GM12878 (cell line): ENCODE results near the gene TMEM127. TPM values are rescaled to one million over a fixed set of nuclear protein-coding genes. Genes with fewer than 3 reads are reported as not detected.

Source experiments
- CBFB ChIP-seq: IDR thresholded peaks from 2 replicates; pipeline ENCODE4 v1.6.1; 2016; ENCODE audit warnings: antibody characterized with exemption, low read depth
- CEBPB ChIP-seq, 2 experiments: fragments of 150-350 bp in 1 of 2; IDR thresholded peaks; 2 replicates each; pipeline ENCODE4 v1.6.1; 2012 to 2014; ENCODE audit warnings: low read depth in 2 of 2, low read length in 2 of 2, borderline replicate concordance in 1 of 2, inconsistent platforms in 1 of 2
- EP300 ChIP-seq, 2 experiments: fragments of 150-350 bp in 1 of 2; IDR thresholded peaks; 2 replicates each; pipeline ENCODE4 v1.6.1; 2011 to 2012; ENCODE audit warnings: low read depth in 2 of 2, low read length in 2 of 2, borderline replicate concordance in 1 of 2, improper control_type of control experiment in 1 of 2, inconsistent platforms in 1 of 2; ENCODE audit not compliant: control insufficient read depth in 1 of 2
- HDAC6 ChIP-seq: fragments of 200-600 bp; sonication (generic); IDR thresholded peaks from one replicate; pipeline ENCODE4 v1.8.0; 2017; ENCODE audit warnings: antibody characterized with exemption; ENCODE audit not compliant: unreplicated experiment
- NFIC ChIP-seq: IDR thresholded peaks from 2 replicates; pipeline ENCODE4 v1.6.1; 2012; ENCODE audit warnings: low read depth, mild to moderate bottlenecking, inconsistent platforms, low read length, moderate library complexity
- SMAD1 ChIP-seq: fragments of 450-650 bp; IDR thresholded peaks from 2 replicates; pipeline ENCODE4 v1.6.1; 2018; ENCODE audit warnings: mild to moderate bottlenecking, low read depth; ENCODE audit not compliant: partially characterized antibody
- SMARCA5 ChIP-seq: fragments of 450-650 bp; IDR thresholded peaks from 2 replicates; pipeline ENCODE4 v1.6.1; 2017; ENCODE audit warnings: mild to moderate bottlenecking
- SRF ChIP-seq, 2 experiments: IDR thresholded peaks; 2 replicates each; pipeline ENCODE4 v1.6.1; 2011; ENCODE audit warnings: low read depth in 2 of 2, low read length in 2 of 2, mild to moderate bottlenecking in 1 of 2, moderate library complexity in 1 of 2
- ZNF24 ChIP-seq: fragments of 450-650 bp; IDR thresholded peaks from 2 replicates; pipeline ENCODE4 v1.6.1; 2017; ENCODE audit warnings: antibody characterized with exemption, mild to moderate bottlenecking
- ZNF622 ChIP-seq: fragments of 450-650 bp; IDR thresholded peaks from 2 replicates; pipeline ENCODE4 v1.6.1; 2017; ENCODE audit warnings: mild to moderate bottlenecking, inconsistent platforms
- polyA plus RNA-seq, 11 experiments: library from polyadenylated mRNA; depleted of rRNA in 4 of 11; unstranded in 6 of 11; stranded (reverse) in 5 of 11; fragments of >200 nt; fragmentation: Nextera tagmentation in 4 of 11; fragmentation: Illumina TruSeq in 1 of 11; extraction: Ambion mirVana in 4 of 11; extraction: Trizol in 1 of 11; gene quantifications; 1 replicate in 1 of 11; 2 replicates in 10 of 11; pipeline versions ENCODE4 v1.2.1 to v1.2.3, GENCODE V29; 2011 to 2016; ENCODE audit warnings: inconsistent platforms in 2 of 11, missing spikeins in 2 of 11, low read depth in 1 of 11
- total RNA-seq, 4 experiments: library from RNA; depleted of rRNA in 3 of 4; stranded (reverse); fragments of >200 nt in 3 of 4; fragmentation: Illumina TruSeq in 1 of 4; extraction: Trizol in 1 of 4; gene quantifications; 2 replicates each; pipeline versions ENCODE4 v1.2.1 to v1.2.3, GENCODE V29; 2013 to 2021
- TF ChIP-seq, protein P1 (sequence below): fragments of 450-650 bp; formaldehyde crosslinking; IDR thresholded peaks from 2 replicates; pipeline ENCODE4 v1.5.0; 2022; ENCODE audit warnings: mild to moderate bottlenecking, missing genetic modification characterization
- TF ChIP-seq, protein P2 (sequence below): IDR thresholded peaks from 2 replicates; pipeline ENCODE4 v1.6.1; 2012; ENCODE audit warnings: low read depth, low read length, improper control_type of control experiment
- TF ChIP-seq, protein P3 (sequence below): fragments of 450-650 bp; IDR thresholded peaks from 2 replicates; pipeline ENCODE4 v1.6.1; 2017; ENCODE audit warnings: mild to moderate bottlenecking, low read depth, inconsistent platforms; ENCODE audit not compliant: poor library complexity, severe bottlenecking
- TF ChIP-seq, protein P4 (sequence below): fragments of 450-650 bp; IDR thresholded peaks from 2 replicates; pipeline ENCODE4 v1.6.1; 2018; ENCODE audit warnings: borderline replicate concordance, mild to moderate bottlenecking; ENCODE audit not compliant: partially characterized antibody
- TF ChIP-seq, protein P5 (sequence below): IDR thresholded peaks from 2 replicates; pipeline ENCODE4 v1.6.1; 2011; ENCODE audit warnings: borderline replicate concordance, low read depth, mild to moderate bottlenecking, moderate library complexity, low read length; ENCODE audit not compliant: insufficient read depth, poor library complexity, severe bottlenecking
- TF ChIP-seq, protein P6 (sequence below): IDR thresholded peaks from 2 replicates; pipeline ENCODE4 v1.6.1; 2012; ENCODE audit warnings: low read length, inconsistent platforms

TMEM127 gene
- total and polyA plus RNA-seq, 10 of the 15 experiments (the other 5 are each of a cell fraction or from before 2014, with no cell fraction given): 2.6 to 27.2 (median 17.7) TPM

DNA sequence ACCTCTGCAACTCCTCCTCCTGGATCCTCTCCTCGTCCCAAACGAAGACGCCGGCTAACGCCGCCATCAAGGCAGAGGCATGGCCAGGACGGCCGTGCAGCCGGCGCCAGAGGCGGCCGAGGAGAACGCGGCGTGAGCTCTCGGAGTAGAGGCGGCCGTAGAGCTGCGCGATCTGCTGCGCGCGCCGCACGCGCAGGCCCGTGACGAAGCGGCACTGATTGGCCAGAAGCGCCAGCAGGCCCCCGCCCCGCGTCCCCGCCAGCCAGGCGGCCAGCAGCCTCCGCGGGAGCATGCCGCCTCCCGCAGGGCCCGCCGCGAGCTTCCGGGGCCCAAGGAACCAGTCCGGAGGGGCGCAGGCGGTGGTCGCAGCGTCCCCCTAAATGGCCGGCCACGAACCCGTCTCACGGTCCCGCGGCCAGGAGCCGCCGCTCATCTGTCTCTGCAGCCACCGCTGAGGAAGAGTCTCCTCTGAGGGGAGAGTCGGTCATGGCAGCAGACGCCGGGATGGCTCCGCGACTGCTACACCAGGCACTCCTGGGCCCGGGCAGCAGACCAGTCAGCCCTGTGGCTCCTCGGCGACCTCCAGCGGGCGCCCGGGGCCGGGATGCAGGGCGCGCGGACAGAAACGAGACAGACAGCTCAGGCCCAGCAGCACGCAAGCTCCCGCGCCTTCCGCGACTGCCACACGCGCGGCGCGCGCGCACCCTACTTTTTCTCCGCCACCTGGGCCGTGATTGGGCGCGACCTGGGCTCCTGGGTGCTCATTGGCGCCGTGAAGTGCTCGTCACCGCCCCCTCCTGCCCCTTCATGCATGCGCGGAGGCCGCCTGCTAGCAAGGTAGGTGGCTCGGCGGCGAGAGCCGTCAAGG lies 57.4 kb downstream of the TMEM127 start, which contains the start of gene STARD7 (continued):
- TF ChIP-seq ZNF622 (peak; percentile 84), CBFB (0 out of 2 replicates have a peak, but pooled peaks have one; percentile 36), SRF (IDR thresholded peaks at IDR 0.05; ENCODE audit: low read depth in 2 of 2, low read length in 2 of 2) (no peak), ZNF24 (no peak), CEBPB (IDR thresholded peaks at IDR 0.05; ENCODE audit: borderline replicate concordance in 1 of 2, low read depth in 2 of 2, low read length in 2 of 2) (no peak), EP300 (IDR thresholded peaks at IDR 0.05; ENCODE audit: borderline replicate concordance in 1 of 2, control insufficient read depth in 1 of 2, low read depth in 2 of 2, low read length in 2 of 2) (no peak), NFIC (no peak), SMAD1 (no peak), HDAC6 (no peak), SMARCA5 (peak; percentile 60)
- TF ChIP-seq, protein P1, sequence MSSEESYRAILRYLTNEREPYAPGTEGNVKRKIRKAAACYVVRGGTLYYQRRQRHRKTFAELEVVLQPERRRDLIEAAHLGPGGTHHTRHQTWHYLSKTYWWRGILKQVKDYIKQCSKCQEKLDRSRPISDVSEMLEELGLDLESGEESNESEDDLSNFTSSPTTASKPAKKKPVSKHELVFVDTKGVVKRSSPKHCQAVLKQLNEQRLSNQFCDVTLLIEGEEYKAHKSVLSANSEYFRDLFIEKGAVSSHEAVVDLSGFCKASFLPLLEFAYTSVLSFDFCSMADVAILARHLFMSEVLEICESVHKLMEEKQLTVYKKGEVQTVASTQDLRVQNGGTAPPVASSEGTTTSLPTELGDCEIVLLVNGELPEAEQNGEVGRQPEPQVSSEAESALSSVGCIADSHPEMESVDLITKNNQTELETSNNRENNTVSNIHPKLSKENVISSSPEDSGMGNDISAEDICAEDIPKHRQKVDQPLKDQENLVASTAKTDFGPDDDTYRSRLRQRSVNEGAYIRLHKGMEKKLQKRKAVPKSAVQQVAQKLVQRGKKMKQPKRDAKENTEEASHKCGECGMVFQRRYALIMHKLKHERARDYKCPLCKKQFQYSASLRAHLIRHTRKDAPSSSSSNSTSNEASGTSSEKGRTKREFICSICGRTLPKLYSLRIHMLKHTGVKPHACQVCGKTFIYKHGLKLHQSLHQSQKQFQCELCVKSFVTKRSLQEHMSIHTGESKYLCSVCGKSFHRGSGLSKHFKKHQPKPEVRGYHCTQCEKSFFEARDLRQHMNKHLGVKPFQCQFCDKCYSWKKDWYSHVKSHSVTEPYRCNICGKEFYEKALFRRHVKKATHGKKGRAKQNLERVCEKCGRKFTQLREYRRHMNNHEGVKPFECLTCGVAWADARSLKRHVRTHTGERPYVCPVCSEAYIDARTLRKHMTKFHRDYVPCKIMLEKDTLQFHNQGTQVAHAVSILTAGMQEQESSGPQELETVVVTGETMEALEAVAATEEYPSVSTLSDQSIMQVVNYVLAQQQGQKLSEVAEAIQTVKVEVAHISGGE (CRISPR knock-in tag): no peak
- TF ChIP-seq, protein P2, sequence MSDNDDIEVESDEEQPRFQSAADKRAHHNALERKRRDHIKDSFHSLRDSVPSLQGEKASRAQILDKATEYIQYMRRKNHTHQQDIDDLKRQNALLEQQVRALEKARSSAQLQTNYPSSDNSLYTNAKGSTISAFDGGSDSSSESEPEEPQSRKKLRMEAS: peak; percentile 83
- TF ChIP-seq, protein P3, sequence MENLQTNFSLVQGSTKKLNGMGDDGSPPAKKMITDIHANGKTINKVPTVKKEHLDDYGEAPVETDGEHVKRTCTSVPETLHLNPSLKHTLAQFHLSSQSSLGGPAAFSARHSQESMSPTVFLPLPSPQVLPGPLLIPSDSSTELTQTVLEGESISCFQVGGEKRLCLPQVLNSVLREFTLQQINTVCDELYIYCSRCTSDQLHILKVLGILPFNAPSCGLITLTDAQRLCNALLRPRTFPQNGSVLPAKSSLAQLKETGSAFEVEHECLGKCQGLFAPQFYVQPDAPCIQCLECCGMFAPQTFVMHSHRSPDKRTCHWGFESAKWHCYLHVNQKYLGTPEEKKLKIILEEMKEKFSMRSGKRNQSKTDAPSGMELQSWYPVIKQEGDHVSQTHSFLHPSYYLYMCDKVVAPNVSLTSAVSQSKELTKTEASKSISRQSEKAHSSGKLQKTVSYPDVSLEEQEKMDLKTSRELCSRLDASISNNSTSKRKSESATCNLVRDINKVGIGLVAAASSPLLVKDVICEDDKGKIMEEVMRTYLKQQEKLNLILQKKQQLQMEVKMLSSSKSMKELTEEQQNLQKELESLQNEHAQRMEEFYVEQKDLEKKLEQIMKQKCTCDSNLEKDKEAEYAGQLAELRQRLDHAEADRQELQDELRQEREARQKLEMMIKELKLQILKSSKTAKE: no peak
- TF ChIP-seq, protein P4, sequence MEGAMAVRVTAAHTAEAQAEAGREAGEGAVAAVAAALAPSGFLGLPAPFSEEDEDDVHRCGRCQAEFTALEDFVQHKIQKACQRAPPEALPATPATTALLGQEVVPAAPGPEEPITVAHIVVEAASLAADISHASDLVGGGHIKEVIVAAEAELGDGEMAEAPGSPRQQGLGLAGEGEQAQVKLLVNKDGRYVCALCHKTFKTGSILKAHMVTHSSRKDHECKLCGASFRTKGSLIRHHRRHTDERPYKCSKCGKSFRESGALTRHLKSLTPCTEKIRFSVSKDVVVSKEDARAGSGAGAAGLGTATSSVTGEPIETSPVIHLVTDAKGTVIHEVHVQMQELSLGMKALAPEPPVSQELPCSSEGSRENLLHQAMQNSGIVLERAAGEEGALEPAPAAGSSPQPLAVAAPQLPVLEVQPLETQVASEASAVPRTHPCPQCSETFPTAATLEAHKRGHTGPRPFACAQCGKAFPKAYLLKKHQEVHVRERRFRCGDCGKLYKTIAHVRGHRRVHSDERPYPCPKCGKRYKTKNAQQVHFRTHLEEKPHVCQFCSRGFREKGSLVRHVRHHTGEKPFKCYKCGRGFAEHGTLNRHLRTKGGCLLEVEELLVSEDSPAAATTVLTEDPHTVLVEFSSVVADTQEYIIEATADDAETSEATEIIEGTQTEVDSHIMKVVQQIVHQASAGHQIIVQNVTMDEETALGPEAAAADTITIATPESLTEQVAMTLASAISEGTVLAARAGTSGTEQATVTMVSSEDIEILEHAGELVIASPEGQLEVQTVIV: peak; percentile 28
- TF ChIP-seq, protein P5, sequence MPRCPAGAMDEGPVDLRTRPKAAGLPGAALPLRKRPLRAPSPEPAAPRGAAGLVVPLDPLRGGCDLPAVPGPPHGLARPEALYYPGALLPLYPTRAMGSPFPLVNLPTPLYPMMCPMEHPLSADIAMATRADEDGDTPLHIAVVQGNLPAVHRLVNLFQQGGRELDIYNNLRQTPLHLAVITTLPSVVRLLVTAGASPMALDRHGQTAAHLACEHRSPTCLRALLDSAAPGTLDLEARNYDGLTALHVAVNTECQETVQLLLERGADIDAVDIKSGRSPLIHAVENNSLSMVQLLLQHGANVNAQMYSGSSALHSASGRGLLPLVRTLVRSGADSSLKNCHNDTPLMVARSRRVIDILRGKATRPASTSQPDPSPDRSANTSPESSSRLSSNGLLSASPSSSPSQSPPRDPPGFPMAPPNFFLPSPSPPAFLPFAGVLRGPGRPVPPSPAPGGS: peak; percentile 23
- TF ChIP-seq, protein P6, sequence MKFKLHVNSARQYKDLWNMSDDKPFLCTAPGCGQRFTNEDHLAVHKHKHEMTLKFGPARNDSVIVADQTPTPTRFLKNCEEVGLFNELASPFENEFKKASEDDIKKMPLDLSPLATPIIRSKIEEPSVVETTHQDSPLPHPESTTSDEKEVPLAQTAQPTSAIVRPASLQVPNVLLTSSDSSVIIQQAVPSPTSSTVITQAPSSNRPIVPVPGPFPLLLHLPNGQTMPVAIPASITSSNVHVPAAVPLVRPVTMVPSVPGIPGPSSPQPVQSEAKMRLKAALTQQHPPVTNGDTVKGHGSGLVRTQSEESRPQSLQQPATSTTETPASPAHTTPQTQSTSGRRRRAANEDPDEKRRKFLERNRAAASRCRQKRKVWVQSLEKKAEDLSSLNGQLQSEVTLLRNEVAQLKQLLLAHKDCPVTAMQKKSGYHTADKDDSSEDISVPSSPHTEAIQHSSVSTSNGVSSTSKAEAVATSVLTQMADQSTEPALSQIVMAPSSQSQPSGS: no peak
